BJ (cell line): ENCODE data around the gene TMEM121B. TPM values are rescaled to one million over a fixed set of nuclear protein-coding genes. Genes with fewer than 3 reads are reported as not detected.

Experiments used
- CTCF ChIA-PET: fragments of 350-600 bp; formaldehyde crosslinking; extraction: SDS; loops from one replicate; lab custom pipeline; 2021; ENCODE audit warnings: antibody characterized with exemption, inconsistent platforms; lab: Yijun Ruan, JAX
- POLR2A ChIA-PET: fragments of 300-600 bp; sonication (Branson Sonifier 250); formaldehyde crosslinking; extraction: SDS; loops from one replicate; lab custom pipeline; 2021; ENCODE audit warnings: antibody characterized with exemption; lab: Charles Lee
- DNase-seq: peaks from one replicate; pipeline ENCODE4 v3.0.0-alpha.2; 2011; ENCODE audit warnings: low read depth
- H3K27me3 ChIP-seq: 2 replicates; pipeline ENCODE4 v1.6.0; 2011; ENCODE audit warnings: low read length; ENCODE audit not compliant: control insufficient read depth, insufficient read depth
- H3K36me3 ChIP-seq: 2 replicates; pipeline ENCODE4 v1.5.1; 2011; ENCODE audit warnings: low read length; ENCODE audit not compliant: control insufficient read depth, insufficient read depth
- H3K4me3 ChIP-seq: 2 replicates; pipeline ENCODE4 v1.5.1; 2011; ENCODE audit warnings: low read depth, mild to moderate bottlenecking, control low read depth, low read length
- polyA plus RNA-seq: library from polyadenylated mRNA; depleted of rRNA; stranded (reverse); fragments of >200 nt; gene quantifications from 2 replicates; pipeline ENCODE4 v1.2.3, GENCODE V29; 2011
- TF ChIP-seq, protein P1 (sequence below): IDR thresholded peaks from 2 replicates; pipeline ENCODE4 v1.5.1; 2011; ENCODE audit warnings: low read depth, mild to moderate bottlenecking, control low read depth, inconsistent platforms, low read length, moderate library complexity; ENCODE audit not compliant: insufficient read depth

TMEM121B gene
- polyA plus RNA-seq, 1 experiment: 0.04 TPM

- Histone ChIP-seq H3K36me3 (peaks cover 44% of the 10 kb centered on the region), H3K4me3 (no peak overlapping the region), H3K27me3 (no peaks in the 10 kb centered on the region)
- POLR2A ChIA-PET: no interaction called here
- CTCF ChIA-PET: interaction anchor here (1.2 to 1.7 kb wide), 2 partner anchors 11 to 66 kb away, joined by 5 read pairs; no protein-coding TSS in a partner anchor
- no peak for DNase-seq
- TF ChIP-seq, protein P1, sequence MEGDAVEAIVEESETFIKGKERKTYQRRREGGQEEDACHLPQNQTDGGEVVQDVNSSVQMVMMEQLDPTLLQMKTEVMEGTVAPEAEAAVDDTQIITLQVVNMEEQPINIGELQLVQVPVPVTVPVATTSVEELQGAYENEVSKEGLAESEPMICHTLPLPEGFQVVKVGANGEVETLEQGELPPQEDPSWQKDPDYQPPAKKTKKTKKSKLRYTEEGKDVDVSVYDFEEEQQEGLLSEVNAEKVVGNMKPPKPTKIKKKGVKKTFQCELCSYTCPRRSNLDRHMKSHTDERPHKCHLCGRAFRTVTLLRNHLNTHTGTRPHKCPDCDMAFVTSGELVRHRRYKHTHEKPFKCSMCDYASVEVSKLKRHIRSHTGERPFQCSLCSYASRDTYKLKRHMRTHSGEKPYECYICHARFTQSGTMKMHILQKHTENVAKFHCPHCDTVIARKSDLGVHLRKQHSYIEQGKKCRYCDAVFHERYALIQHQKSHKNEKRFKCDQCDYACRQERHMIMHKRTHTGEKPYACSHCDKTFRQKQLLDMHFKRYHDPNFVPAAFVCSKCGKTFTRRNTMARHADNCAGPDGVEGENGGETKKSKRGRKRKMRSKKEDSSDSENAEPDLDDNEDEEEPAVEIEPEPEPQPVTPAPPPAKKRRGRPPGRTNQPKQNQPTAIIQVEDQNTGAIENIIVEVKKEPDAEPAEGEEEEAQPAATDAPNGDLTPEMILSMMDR: no peak
These were observed 15.7 kb downstream of the TMEM121B start for GRCh38 chr22:17105143-17106129.

GRCh38 chr22:17104336-17104935 lies 16.7 kb downstream of the TMEM121B start:
- peaks cover 48% of the 10 kb centered on the region for H3K36me3 ChIP-seq
- no peak overlapping the region for H3K4me3 ChIP-seq
- H3K27me3 ChIP-seq: no peaks in the 10 kb centered on the region
- POLR2A ChIA-PET: no interaction called here
- TF ChIP-seq, protein P1: no peak
- CTCF ChIA-PET: no interaction called here
- no peak for DNase-seq

DNA sequence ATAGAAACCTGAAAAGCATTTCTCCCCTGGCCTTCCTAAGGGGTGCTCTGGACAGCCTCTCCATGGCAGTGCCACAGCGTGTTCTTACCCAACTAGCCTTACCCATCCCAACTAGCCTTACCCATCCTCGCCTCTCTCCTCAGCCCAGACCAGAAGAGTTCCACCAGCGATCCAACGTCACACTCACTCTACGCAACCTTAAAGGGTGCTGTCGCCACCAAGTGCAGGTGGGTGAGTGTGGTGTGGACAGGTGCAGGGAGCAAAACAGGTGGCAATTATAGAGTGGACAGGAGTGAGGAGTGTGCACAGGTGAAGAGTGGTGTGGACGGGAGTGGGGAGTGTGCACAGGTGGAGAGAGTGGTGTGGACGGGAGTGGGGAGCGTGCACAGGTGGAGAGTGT lies 17.8 kb downstream of the TMEM121B start:
- TF ChIP-seq, protein P1: no peak
- peaks cover 54% of the 10 kb centered on the region for H3K36me3 ChIP-seq
- CTCF ChIA-PET: no interaction called here

DNA sequence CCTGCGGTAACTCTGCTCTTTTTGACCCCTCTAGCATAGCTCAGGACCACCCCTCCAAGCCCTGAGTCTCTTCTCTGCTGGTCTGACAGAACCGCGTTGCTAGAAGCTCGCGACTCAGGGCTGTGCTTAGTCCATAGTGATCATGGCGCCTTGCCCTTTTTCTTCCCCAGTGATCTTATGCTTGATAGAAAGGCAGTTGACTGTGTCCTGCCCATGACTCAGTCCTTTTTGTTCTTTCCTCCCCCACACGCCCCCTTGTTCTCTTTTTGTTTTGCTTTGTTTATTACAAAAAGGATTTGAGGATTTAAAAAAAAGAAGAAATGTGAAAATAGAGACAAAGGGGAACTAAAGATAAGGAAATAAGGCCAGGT lies 18.9 kb downstream of the TMEM121B start:
- Histone ChIP-seq H3K4me3 (no peak overlapping the region), H3K36me3 (peaks cover 57% of the 10 kb centered on the region), H3K27me3 (no peaks in the 10 kb centered on the region)
- CTCF ChIA-PET: interaction anchor here (1.0 kb wide), 1 partner anchor 27 kb away, joined by 4 read pairs; no protein-coding TSS in a partner anchor
- DNase-seq: no peak
- POLR2A ChIA-PET: no interaction called here
- TF ChIP-seq, protein P1: no peak

More for the DNA sequence above, 17.8 kb downstream of the TMEM121B start:
- Histone ChIP-seq H3K27me3 (no peaks in the 10 kb centered on the region), H3K4me3 (no peak overlapping the region)
- POLR2A ChIA-PET: no interaction called here
- DNase-seq: no peak
